Caco-2 (cell line): ENCODE results near the gene OSBPL2. TPM values are rescaled to one million over a fixed set of nuclear protein-coding genes. Genes with fewer than 3 reads are reported as not detected.

Source experiments
- BruUV-seq: library from RNA; stranded (reverse); fragments of 400-500 nt; replicated peaks from 2 replicates; lab custom pipeline; 2021; lab: Mats Ljungman, UMichigan
- CTCF ChIA-PET: fragments of 300-600 bp; sonication (Branson Sonifier 250); formaldehyde crosslinking; loops from one replicate; lab custom pipeline; 2022; ENCODE audit warnings: antibody characterized with exemption; lab: Charles Lee
- POLR2A ChIA-PET: fragments of 300-600 bp; sonication (Branson Sonifier 250); formaldehyde crosslinking; loops from one replicate; lab custom pipeline; 2022; ENCODE audit warnings: antibody characterized with exemption; lab: Charles Lee
- DNase-seq, 2 experiments: peaks; one replicate each; pipeline versions ENCODE4 v3.0.0 to v3.0.0-alpha.2; 2020 to 2022
- H3K27me3 ChIP-seq: replicated peaks from 2 replicates; pipeline ENCODE4 v1.6.0; 2011; ENCODE audit warnings: low read length; ENCODE audit not compliant: control insufficient read depth, insufficient read depth
- H3K36me3 ChIP-seq: 2 replicates; pipeline ENCODE4 v1.5.1; 2011; ENCODE audit warnings: low read length; ENCODE audit not compliant: control insufficient read depth, insufficient read depth
- H3K4me1 ChIP-seq: fragments of 250-450 bp; sonication (Bioruptor Pico); 2 replicates; pipeline ENCODE4 v1.5.1; 2020; ENCODE audit warnings: mild to moderate bottlenecking
- H3K4me3 ChIP-seq: 2 replicates; pipeline ENCODE4 v1.5.1; 2011; ENCODE audit warnings: low read depth, mild to moderate bottlenecking, control low read depth, low read length
- H3K9me3 ChIP-seq: fragments of 250-450 bp; sonication (Bioruptor Pico); 2 replicates; pipeline ENCODE4 v1.5.1; 2020; ENCODE audit warnings: mild to moderate bottlenecking, moderate library complexity
- H3K27ac Mint-ChIP-seq: one replicate; pipeline ENCODE4 v1.8.0; 2022; ENCODE audit warnings: mixed read lengths; ENCODE audit not compliant: unreplicated experiment
- H3K27me3 Mint-ChIP-seq: one replicate; pipeline ENCODE4 v1.8.0; 2022; ENCODE audit warnings: mixed read lengths; ENCODE audit not compliant: insufficient read depth, unreplicated experiment
- H3K36me3 Mint-ChIP-seq: one replicate; pipeline ENCODE4 v1.8.0; 2022; ENCODE audit warnings: mild to moderate bottlenecking, mixed read lengths; ENCODE audit not compliant: insufficient read depth, unreplicated experiment
- H3K4me1 Mint-ChIP-seq: one replicate; pipeline ENCODE4 v1.8.0; 2022; ENCODE audit warnings: low read depth, mixed read lengths; ENCODE audit not compliant: unreplicated experiment
- H3K4me3 Mint-ChIP-seq: one replicate; pipeline ENCODE4 v1.8.0; 2022; ENCODE audit warnings: mild to moderate bottlenecking, moderate library complexity, mixed read lengths; ENCODE audit not compliant: unreplicated experiment
- H3K9me3 Mint-ChIP-seq: one replicate; pipeline ENCODE4 v1.8.0; 2022; ENCODE audit warnings: mixed read lengths; ENCODE audit not compliant: unreplicated experiment
- CTCF ChIP-seq, 2 experiments: fragments of 200-600 bp in 1 of 2; IDR thresholded peaks; 1 replicate in 1 of 2; 2 replicates in 1 of 2; pipeline versions ENCODE4 v1.5.1 to v1.8.0; 2011 to 2022; ENCODE audit warnings: antibody characterized with exemption in 1 of 2, control low read depth in 1 of 2, inconsistent platforms in 1 of 2, low read depth in 1 of 2, low read length in 1 of 2, mild to moderate bottlenecking in 1 of 2, moderate library complexity in 1 of 2; ENCODE audit not compliant: insufficient read depth in 1 of 2, severe bottlenecking in 1 of 2, unreplicated experiment in 1 of 2
- intact Hi-C: fragments of 100-400 bp; cut with micrococcal nuclease; formaldehyde crosslinking; loops from one replicate; pipeline ENCODE4 v1.10.0; 2022; ENCODE audit not compliant: unreplicated experiment
- total RNA-seq: library from RNA; stranded (reverse); gene quantifications from 2 replicates; pipeline ENCODE4 v1.2.3, GENCODE V29; 2022

OSBPL2 gene
- total RNA-seq, 1 experiment from 2014 or later = 132 TPM

- Mint-ChIP-seq H3K4me3 (no peak overlapping the region), H3K4me1 (no peaks in the 10 kb centered on the region), H3K9me3 (no peaks in the 10 kb centered on the region), H3K27me3 (peaks cover 39% of the 10 kb centered on the region), H3K36me3 (no peaks in the 10 kb centered on the region), H3K27ac (no peak overlapping the region)
- DNase-seq = no peak
- no peaks in the 10 kb centered on the region for H3K9me3 ChIP-seq
- ChIA-PET CTCF (no interaction called here), POLR2A (no interaction called here)
- TF ChIP-seq CTCF (IDR thresholded peaks at IDR 0.05; ENCODE audit: insufficient read depth in 1 of 2, low read depth in 1 of 2, low read length in 1 of 2, severe bottlenecking in 1 of 2, unreplicated experiment in 1 of 2) = no peak
- no peak overlapping the region for H3K4me3 ChIP-seq
- BruUV-seq = no TSS peak
- intact Hi-C loops = no loop called here
- peaks cover 21% of the 10 kb centered on the region for H3K27me3 ChIP-seq
- H3K36me3 ChIP-seq = no peaks in the 10 kb centered on the region
- H3K4me1 ChIP-seq = 0 out of 2 replicates have a peak, but pooled peaks cover 8% of the 10 kb centered on the region
Observed at GRCh38 chr20:62214067-62214466, 24.3 kb upstream of the OSBPL2 start.

- POLR2A ChIA-PET = no interaction called here
Observed at GRCh38 chr20:62215020-62215990, 23.0 kb upstream of the OSBPL2 start.

More at GRCh38 chr20:62215020-62215990, 23.0 kb upstream of the OSBPL2 start:
- TF ChIP-seq CTCF (IDR thresholded peaks at IDR 0.05; ENCODE audit: insufficient read depth in 1 of 2, low read depth in 1 of 2, low read length in 1 of 2, severe bottlenecking in 1 of 2, unreplicated experiment in 1 of 2) = no peak
- no TSS peak for BruUV-seq
- CTCF ChIA-PET = no interaction called here
- Mint-ChIP-seq H3K4me1 (no peaks in the 10 kb centered on the region), H3K4me3 (no peak overlapping the region), H3K36me3 (no peaks in the 10 kb centered on the region), H3K27me3 (peaks cover 42% of the 10 kb centered on the region), H3K9me3 (no peaks in the 10 kb centered on the region), H3K27ac (no peak overlapping the region)
- Histone ChIP-seq H3K4me1 (peaks cover 14% of the 10 kb centered on the region), H3K27me3 (peaks cover 21% of the 10 kb centered on the region), H3K4me3 (no peak overlapping the region), H3K9me3 (no peaks in the 10 kb centered on the region), H3K36me3 (no peaks in the 10 kb centered on the region)
- no peak for DNase-seq
- intact Hi-C loops = no loop called here
